Measurements from ENCODE around the gene DCDC2C. TPM values are rescaled to one million over a fixed set of nuclear protein-coding genes. Genes with fewer than 3 reads are reported as not detected.
A peak's percentile ranks its signal among the peaks of the same experiment; 100 is the strongest.

The DCDC2C gene
- total RNA-seq, 1 experiment from 2014 or later: not detected

DNA sequence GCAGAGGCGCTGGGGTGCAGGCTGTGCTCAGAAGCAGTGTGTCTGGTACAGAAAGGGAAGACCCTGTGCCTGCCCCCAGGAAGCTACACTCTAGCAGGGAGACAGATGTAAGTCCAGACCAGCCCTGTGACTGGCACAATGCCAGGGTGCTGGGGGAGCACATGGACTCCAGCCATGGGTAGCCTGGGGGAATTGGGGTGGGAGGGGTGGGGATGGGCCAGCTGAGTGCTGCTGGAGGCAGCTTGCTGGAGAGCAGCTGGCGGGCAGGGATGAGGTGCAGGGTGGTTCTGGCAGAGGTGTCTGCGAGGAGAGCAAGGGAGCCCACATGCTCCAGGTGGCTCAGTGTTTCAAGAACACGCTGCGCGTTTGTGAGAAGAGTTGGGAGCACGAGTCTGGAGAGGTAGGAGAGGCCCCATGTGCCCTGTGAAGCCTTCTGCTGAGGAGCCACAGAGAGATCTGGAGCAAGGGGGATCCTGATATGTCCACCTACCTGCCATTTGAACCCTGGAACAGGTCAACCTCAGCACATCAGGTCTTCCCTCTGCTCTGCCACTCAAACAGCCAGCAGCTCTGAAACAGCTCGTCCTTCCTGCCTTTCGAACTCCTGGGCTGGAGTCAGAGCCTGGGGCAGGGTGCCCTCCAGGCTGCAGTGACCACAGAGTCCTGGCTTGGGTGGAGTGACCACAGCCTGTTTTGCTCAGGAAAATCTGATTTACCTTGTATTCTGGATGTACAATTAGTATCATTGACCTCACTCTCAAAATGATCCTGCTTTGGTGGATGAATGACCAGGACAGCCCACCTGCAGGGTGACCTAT lies 30.3 kb upstream of the DCDC2C start:
- DNase-seq (ENCODE audit: low spot score): no peak

DNA sequence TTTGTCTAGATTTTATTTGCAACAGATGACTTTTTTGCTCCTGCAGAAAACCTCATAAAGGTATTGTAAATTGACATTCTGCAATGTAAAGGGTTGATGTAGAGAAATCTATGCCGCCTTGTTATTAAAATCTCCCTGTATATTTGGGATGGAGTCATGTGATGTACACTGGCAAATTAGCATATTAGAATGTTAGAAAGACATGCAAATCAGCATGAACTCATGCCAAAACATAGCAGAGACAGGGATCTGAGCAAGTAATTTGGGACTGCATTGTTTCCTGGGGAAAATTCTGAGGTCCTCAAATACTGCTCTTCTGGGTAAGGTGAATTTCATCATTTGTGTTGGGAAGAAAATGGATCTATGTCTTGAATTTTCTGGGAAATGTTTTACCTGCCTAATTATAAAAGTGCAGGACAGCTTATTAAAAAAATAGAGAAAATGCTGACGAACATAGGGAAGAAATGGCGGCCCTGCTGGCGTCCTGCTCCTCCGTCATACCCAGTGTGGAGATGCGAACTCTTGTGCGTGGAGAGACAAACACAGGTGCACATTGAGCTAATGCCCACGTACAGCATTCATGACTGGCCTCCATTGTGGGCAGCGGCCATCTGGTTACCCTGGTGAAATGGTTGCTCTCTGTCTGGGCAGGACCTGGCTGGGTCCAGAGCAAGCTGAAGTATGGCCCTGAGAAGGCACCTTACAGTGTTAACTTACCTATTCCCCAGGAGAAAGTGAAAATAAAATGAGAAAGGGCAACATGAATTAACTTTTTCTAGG lies 29.1 kb upstream of the DCDC2C start:
- no peak for DNase-seq (ENCODE audit: low spot score)

DNA sequence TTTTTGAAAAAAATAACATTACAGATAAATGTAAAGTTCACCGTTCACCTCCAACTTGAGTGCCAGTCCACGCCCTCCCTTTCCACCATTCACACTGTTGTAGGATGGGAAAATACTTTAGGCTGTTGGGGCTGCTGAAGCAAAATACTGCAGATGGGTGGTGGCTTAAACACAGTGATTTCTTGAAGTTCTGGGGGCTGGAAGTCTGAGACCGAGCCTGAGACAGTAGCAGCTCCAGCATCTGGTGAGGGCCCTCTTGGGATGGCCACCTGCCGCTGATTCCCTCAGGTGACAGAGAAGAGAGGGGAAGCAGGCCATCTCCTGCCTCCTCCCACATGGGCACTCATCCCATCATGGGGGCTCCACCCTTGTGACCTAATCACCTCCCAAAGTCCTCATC lies 27.7 kb upstream of the DCDC2C start:
- DNase-seq (ENCODE audit: low spot score): no peak

DNA sequence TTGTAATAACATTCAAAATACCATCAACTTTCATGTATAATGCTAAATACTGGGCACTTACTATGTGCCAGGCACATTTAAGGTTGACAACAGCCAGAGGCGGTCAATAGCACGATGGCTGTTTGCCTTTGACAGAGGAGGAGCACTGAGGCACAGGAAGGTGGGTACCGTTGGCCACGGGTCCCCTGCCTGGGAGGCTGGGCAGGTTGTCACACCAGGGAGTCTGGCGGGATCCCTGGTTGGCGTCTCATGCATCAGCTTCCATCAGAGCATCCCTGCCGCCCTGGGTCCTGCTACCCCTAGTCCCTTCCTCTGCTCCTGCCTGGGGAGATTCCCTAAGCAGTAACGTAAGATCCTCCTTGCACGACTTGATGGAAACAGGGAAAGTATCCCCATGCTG lies 25.9 kb upstream of the DCDC2C start:
- DNase-seq (ENCODE audit: low spot score): no peak

DNA sequence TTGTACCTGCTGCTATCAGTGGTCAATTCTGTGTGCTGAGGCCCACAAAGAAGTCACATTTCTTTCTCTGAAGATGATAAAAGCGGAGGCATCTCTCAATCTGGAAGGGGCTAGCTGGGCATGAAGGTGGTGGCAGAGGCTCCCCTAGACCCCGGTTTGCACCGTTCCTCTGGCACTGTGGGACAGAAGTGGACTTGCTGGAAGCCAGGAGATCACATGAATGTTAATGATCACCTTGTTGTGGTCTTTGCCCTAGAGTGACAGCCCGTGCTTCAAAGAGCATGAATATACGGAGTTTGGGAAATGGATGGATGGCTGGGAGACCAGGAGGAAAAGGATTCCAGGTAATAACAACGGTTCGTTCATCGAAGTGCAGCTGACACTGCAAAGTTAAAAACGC lies 25.2 kb upstream of the DCDC2C start:
- no peak for DNase-seq (ENCODE audit: low spot score)

DNA sequence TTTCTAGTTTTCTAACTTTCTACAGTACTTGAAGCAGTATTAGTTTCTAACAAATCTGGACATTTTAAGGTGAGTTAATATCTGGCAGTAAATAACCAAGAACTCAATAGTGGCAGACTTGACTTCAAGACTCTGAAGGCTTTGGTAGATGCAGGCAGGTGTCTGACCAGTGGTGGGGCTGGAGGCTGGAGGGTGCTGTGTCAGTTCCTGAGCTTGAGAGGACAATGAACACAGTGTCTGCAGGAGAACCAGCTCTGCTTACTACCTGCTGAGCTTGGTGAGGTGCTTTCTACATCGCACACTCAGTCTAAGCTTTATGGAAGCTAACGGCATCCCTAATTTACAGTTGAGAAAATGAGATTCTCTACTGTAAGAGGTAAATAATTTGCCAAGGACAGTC lies 24.2 kb upstream of the DCDC2C start:
- DNase-seq (ENCODE audit: low spot score): no peak

DNA sequence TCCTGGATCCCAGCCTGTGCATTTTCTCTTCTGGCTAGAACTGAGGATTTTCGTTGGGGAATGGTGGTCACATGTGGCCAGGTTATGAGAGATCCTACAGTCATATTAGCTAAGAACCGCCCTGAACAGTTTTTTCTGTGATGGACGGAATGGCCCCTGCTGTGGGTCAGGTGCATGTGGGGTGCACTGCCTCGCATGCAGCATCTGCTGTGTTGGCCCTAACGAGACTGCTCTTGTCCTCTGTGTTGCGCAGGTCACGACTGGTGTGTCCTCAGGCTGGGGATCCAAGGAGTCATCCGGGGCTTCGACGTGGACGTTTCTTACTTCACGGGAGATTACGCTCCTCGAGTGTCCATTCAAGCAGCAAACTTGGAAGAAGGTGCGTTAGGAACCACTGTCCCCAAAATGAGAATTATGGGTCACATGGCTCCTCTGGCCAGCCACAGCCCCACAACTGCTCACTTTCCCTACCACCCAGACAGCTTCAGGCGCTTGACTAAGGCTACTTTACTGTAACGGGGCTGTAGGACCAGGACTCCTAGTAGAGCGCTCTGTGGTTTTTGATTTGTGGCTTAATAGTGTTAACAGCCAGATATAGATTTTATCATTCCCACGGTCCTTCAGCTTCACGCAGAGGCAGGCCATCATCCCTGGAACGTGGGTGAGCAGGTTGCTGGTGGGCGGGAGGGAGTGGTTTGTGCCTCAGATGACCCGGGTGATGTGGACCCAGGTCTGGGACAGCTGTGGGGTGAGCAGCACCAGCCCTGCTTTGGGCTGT lies 23.6 kb upstream of the DCDC2C start:
- DNase-seq (ENCODE audit: low spot score): no peak

DNA sequence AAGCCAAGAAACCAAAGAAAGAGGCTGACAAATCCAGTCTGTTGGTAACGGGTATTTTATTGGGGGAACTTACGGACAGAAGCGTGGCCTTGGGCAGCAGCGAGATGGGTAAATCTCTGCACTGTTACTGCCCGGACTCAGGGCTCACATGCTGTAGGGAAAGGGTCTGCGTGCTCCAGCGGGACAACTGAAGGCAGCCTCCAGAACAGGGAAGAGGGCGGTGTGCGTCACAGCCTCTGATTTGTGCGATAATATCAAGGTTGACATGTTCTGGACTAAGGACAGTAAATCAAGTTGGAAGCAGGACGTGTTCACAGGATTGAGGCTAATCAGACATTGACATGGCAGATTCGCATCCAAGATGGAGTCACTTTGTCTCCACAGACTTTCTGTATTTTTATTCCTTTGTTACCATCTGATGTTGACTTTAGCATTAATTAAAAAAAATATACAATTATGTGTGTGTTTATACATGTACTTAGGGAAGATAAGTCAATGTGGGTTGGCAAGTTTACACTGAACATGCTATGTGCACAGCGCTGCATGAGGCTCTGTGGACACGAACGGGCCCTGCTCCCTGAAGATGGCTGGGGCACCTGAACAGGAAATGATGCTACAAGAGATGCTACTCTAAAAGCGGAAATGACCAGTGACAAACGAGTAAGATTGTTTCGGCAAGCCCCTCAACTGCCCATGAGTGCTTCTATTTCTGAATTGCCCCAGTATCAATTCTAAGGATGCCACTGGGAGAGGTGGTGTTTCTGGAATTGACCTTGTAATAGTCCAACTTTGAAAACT lies 22.6 kb upstream of the DCDC2C start:
- no peak for DNase-seq (ENCODE audit: low spot score)

DNA sequence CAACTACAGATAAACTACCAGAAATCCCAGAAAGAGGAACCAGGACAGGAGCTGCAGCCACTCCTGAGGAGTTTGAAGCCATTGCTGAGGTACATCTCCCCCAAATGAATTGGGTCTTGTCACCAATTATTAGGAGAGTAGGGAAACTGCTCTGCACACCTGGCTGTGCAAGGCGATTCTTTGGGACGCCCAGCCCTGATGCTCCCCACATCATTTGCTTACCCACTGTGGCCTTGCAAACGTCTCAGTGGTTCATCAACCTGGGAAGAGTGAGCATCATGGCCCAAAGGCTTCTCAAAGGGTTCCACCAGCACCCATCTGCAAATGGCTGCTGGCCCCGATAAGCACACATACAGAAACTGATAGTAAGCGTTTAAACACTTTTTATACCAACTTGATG lies 21.8 kb upstream of the DCDC2C start:
- no peak for DNase-seq (ENCODE audit: low spot score)

DNA sequence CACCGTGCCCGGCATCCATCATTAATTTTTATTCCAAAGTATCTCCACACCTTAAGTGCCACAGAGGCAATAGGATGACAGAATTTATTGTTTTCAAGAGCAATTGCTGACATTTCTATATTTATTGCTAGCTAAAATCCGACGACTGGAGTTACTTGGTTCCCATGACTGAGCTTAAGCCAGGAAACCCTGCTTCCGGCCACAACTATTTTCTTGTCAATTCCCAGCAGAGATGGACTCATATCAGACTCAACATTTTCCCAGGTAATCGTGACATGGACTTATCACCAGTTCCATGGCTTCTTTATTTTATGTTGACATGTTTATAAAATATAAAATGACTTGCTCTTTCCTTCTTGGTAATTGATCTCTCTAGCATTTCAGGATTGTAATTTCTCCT lies 20.6 kb upstream of the DCDC2C start:
- no peak for DNase-seq (ENCODE audit: low spot score)

DNA sequence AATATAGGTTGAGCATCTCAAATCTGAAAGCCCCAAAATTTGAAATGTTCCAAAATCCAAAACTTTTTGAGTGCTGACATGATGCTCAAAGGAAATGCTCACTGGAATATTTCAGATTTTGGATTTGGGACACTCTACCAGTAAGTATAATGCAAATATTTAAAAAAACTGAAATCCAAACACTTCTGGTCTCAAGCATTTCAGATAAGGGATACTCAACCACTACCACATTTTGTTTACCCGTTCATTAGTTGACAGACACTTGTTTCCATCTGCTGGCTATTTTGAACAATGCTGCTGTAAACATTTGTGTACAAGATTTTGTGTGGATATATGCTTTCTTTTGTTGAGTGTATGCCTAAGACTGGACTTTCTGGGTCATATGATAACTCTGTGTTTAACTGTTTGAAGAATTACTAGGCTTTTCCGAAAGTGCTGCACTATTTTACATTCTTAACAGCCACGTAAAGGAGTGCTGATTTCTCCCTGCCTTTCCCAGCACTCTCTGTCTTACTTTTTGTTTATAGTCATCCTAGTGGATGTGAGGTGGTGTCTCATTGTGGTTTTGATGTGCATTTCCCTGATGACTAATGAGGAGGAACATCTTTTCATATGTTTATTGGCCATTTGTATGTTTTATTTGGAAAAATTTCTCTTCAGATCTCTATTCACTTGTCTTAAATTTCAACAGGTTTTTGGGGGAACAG lies 19.5 kb upstream of the DCDC2C start:
- DNase-seq (ENCODE audit: low spot score): no peak

DNA sequence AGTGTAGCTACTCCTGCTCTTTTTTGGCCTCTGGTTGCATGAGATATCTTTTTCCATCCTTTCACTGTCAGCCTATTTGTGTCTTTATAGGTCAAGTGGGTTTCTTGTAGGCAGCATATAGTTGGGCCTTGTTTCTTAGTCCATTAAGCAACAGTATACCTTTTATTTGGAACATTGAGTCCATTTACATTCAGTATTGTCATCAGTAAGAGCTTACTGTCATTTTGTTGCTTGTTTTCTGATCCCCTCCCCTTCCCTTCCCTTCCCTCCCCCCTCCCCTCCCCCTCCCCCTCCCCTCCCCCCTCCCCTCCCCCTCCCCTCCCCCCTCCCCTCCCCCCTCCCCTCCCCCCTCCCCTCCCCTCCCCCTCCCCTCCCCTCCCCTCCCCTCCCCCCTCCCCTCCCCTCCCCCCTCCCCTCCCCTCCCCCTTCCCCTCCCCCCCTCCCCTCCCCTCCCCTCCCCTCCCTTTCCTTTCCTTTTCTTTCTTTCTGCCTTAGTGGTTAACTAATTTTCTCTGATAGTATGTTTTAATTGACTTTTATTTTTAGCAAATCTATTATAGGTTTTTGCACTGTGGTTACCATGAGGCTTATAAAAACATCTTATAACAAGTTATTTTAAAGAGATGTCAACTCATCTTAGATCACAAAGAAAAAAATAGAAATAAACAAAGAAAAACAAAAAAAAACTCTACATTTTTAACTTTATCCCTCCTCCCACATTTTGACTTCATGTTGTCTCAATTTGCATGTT lies 13.2 kb upstream of the DCDC2C start:
- no peak for DNase-seq (ENCODE audit: low spot score)

DNA sequence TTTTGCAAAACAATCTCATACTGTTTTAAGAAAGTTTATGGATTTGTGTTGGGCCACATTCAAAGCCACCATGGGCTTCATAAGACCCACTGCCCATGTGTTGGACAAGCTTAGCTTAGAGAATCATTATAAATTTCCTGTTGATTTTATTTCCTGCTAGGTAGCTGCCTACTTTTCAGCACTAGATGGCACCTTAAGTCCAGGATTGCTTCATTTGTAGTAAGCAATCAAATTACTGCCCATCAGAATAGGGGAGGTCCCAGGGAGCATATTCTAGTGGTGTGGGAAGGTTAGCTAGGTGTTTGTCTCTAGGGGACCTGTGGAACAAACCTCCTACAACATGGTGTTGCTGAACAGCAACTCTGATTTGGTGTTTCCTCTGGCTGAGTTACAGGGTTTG lies 11.0 kb upstream of the DCDC2C start:
- peak; percentile 40 for DNase-seq (ENCODE audit: low spot score)

DNA sequence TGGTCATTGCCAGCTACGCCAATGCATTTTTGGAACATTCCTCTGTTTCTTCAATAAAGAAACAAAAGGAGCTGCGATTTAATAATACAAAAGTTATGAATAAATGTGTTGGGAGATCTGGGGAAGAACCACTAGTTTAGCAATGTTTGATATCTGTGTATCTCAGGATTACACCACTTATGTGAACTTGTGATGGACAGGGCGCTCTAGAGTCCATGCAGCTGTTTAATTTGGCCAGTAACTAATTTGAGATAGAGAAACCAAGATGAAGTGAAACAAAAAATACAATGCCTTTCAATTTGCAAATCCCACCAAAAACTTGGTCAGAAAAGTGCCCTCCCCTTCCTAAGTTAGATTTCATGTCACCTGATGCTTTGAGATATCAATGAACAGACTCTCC lies 6.8 kb upstream of the DCDC2C start:
- no peak for DNase-seq (ENCODE audit: low spot score)

DNA sequence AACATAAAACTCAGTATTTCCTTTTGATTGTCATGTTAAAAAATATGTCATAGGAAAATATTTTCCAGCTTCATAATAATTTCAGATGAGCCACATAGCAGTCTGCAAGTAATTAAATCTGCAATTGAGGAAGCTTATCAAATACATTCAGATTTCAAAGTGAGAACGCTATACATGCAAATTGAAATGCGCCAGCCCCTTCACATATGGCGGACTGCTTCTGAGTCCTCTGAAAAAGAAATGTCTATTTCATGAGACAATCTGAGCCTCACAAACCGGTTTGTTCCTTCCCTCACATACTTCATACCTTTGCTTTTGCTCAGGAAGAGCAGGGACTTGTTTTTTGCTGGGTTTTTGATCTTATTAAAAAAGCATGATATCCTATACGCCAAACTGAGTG lies 2.3 kb upstream of the DCDC2C start:
- no peak for DNase-seq (ENCODE audit: low spot score)

DNA sequence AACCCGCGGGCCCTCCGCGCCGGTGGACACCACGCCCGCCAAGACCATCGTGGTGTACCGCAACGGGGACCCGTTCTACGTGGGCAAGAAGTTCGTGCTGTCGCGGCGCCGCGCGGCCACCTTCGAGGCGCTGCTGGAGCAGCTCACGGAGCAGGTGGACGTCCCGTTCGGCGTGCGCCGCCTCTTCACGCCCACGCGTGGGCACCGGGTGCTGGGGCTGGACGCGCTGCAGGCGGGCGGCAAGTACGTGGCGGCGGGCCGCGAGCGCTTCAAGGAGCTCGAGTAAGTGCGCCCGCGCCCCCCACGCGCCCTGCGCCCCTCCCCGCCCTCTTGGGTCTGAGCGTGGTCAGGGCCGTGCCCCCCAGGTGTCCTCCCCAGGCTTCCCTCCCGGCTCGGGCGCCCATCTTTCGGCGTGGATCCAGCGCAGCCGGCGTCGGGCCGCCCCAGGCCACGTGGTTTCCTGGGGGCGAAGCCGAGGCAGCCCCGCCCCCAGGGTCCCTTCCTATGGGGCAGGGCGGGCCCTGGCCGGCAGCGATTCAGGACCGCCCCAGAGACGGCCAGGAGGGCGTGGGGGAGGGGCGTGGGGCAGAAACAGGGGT lies 481 bp downstream of the DCDC2C start:
- no peak for DNase-seq (ENCODE audit: low spot score)

DNA sequence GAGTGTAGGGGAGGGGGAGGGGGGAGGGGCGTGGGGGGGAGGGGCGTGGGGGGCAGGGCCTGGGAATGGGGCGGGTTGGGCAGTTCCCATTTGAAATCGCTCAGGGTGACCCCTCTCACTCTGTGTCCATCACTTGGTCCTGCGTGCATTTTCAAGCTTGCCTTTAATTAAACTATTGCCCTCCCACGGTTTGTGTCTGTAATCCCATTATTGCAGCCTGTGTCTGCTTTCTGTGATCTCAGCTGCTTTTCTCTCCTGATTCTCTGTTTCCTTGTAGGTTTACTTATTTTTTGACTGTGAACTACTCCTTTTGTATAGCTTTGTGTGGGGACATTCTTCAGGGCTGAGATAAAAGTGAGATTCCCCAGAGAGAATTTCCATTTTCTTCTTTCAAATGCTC lies 1.3 kb downstream of the DCDC2C start:
- DNase-seq (ENCODE audit: low spot score): no peak

DNA sequence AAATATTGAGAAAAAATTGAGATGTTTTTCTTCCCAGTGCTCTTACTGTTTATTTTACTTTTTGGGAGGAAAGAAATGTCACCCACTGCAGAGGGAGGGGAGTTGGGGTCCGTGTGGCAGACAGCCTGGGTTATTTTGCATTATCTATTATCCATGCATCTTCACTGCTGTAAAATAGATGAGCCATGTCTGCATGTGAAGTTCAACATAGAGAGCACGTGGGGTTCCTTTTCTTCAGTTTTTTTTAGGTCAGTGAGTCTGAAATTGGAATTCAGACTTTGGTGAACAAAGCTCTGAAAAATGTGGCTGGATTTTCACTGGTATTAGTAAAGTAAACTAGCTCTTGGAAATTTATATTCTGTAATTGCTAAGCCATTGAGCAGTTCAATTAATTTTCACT lies 2.4 kb downstream of the DCDC2C start:
- no peak for DNase-seq (ENCODE audit: low spot score)

DNA sequence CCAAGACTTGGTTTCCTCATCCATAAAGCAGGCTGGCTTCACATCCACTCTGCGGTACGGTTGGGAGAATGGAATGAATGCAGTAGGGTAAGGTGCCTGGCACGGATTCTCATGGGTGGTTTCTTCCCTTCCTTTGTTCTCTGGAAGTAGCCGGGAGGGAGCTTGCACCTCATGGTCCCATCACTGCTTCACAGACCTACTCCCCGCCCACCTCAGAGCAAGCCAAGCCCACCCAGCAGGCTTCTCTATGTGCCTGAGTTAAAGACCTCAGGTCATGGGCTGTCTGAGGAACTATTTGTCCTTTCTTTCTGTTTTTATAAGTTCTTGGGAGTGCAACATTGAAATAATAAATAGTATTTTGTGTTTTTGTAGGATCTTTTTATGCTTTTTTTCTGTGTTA lies 3.5 kb downstream of the DCDC2C start:
- no peak for DNase-seq (ENCODE audit: low spot score)

DNA sequence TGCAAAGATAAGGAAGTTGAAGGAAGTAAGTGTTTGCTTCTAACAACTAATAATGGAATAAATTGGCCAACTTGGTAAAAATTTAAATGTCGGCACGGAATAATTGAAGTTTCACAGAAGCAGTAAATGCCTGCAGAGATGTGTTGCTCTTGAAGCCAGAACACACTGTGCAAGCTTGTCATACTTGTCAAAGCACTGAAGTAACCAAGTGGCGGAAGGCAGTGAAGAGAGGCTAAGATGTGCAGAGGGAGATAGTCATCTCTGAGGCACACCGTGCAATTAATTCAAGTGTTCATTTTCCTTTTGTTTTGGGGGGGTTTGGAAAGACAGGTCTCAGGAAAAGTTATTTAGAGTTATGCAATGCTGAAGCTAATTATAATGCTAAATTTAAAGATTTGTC lies 5.2 kb downstream of the DCDC2C start:
- DNase-seq (ENCODE audit: low spot score): no peak
